ENCODE data around the gene NDST3. TPM values are rescaled to one million over a fixed set of nuclear protein-coding genes. Genes with fewer than 3 reads are reported as not detected.

NDST3 gene
- total and polyA plus RNA-seq, 9 donors: 0.03 to 0.20 (median 0.07) TPM; not detected in 3

DNA sequence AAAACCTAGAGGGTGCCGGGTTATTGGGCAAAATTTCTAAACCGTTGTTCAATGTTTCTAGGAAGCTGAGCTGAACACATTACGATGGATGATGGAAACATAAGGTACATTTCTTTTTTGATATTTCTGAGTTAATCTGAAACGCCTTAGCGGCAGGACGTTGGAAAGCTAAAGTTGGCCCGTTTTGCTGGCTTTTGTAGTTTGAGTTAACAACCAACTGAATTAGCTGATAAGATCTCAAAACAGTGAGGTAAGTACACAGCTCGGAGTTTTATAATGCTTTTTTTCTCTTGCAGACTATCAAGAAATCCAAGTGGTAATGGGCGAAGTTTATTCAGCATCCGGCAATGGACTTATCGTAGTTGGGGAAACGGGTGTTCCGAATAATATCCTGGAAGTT, 245.0 kb downstream of the NDST3 start:
- peaks cover 3% of the 10 kb centered on the region for H3K36me3 ChIP-seq (ENCODE audit: control insufficient read depth, insufficient read depth, low read length)
- H3K9me3 ChIP-seq (replicated peaks; ENCODE audit: control insufficient read depth, low read depth, low read length): no peaks in the 10 kb centered on the region
- DNase-seq: peak; percentile 16
- WGBS (ENCODE audit: insufficient coverage): 0% methylated on average over 2 of the region's 13 CpGs
- peak overlapping the region; percentile 91 for H3K4me3 ChIP-seq (ENCODE audit: low read length)
- peaks cover 6% of the 10 kb centered on the region for H3K4me1 ChIP-seq (ENCODE audit: control insufficient read depth, insufficient read depth, low read length)
- H3K27ac ChIP-seq (ENCODE audit: low read length): peak overlapping the region; percentile 95
- no peaks in the 10 kb centered on the region for H3K27me3 ChIP-seq (ENCODE audit: control insufficient read depth, insufficient read depth, low read length)

DNA sequence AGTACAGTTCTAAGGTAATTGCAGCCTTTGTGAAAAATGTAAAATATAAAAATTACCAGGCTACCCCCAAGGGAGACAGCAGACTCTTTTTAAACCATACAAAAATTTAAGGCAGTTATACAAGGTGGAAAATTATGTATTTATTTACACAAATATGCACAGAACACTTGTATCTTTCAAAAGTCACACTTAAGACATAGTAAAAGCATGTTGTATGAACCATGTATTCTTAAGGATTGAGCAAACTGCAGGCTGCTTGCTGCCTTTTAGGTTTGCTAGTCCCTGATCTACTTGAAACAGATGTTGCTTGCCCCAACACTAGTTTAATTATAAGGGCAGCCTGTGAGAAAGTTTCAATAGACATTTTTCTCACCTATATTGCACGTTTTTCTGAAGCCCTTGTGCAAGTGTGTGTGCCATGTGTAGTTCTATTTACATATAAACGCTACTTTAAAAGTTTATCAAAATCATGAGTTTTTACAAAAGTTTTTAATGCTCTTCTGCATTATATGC, 245.7 kb downstream of the NDST3 start:
- peaks cover 3% of the 10 kb centered on the region for H3K36me3 ChIP-seq (ENCODE audit: control insufficient read depth, insufficient read depth, low read length)
- H3K4me3 ChIP-seq (ENCODE audit: low read length): peak overlapping the region; percentile 91
- peaks cover 6% of the 10 kb centered on the region for H3K4me1 ChIP-seq (ENCODE audit: control insufficient read depth, insufficient read depth, low read length)
- no CpG with 5 or more reads among the region's 2 CpGs for WGBS (ENCODE audit: insufficient coverage)
- peak overlapping the region; percentile 95 for H3K27ac ChIP-seq (ENCODE audit: low read length)
- no peaks in the 10 kb centered on the region for H3K9me3 ChIP-seq (replicated peaks; ENCODE audit: control insufficient read depth, low read depth, low read length)
- H3K27me3 ChIP-seq (ENCODE audit: control insufficient read depth, insufficient read depth, low read length): no peaks in the 10 kb centered on the region
- DNase-seq: no peak

DNA sequence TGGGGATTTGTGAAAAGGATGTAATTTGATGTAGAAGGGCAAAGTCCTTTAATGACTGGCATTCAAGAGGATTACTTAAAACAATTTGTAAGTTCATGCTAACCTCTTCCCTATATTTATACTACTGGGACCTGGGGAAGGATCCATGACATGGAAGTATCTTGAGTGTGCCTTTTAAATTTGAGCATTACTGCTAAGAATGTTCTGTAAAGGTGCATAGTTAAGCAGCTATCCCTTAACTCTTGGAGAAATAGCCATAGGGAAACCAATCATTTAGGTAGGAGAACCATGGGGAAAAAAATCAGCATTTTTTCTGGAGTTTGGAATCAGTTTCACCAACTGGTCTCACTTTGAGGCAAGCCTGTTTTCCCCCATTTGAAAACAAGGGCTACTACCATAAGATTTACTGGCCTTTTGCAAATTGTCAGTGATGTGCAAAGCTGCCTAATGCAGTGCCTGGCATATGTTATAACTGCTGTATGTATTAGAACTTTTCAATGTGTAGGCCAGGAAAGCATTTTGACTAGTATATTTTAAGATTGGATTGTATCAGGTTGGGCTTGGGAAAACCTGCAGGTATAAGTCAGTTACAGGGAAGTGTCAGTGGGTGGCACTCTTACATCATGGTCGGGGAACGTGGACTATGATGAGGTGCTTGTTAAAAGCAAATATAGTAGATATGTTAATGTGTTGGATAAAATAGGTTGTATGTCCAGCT, 246.4 kb downstream of the NDST3 start:
- H3K36me3 ChIP-seq (ENCODE audit: control insufficient read depth, insufficient read depth, low read length): peaks cover 3% of the 10 kb centered on the region
- WGBS (ENCODE audit: insufficient coverage): 6% methylated on average over 2 of the region's 2 CpGs
- H3K27me3 ChIP-seq (ENCODE audit: control insufficient read depth, insufficient read depth, low read length): no peaks in the 10 kb centered on the region
- no peak overlapping the region for H3K27ac ChIP-seq (ENCODE audit: low read length)
- no peaks in the 10 kb centered on the region for H3K9me3 ChIP-seq (replicated peaks; ENCODE audit: control insufficient read depth, low read depth, low read length)
- peaks cover 6% of the 10 kb centered on the region for H3K4me1 ChIP-seq (ENCODE audit: control insufficient read depth, insufficient read depth, low read length)
- H3K4me3 ChIP-seq (ENCODE audit: low read length): no peak overlapping the region
- DNase-seq: peak; percentile 75

DNA sequence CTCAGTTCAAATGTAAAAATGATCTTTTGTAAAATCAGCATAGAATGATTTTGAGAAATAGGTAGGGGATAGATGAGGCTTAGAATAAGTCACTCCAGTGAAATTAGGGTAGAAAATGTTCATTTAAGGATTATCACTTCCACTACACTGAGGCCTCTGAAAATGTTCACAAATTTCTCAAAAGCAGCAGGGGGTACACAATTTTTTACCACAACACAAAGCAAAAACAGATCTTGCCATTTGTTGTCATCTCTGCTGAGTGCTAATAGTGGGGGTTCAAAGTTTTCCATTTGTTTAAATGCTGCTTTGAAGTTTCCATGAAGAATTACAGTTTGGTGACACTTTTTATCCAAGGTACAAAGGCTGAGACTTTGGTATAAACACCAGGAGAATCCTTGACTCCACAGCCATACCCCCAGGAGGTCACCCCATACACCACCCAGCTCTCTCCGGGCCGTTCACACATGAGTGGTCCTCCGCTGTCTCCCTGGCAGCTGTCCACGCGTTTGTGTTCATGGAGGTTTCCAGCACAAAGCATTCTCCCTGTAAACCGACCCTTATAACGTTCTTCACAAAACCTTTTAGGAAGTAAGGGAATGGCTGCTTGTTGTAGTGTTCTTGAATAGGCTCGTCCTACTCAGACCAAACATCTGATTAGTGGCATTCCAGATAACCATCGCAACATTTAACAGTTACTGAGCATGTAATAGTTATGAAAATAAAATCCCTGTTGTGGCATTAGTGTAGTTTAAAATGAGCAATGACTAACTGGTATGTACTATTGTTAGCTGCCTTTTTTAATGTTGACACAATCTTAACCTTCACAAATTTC, 247.5 kb downstream of the NDST3 start:
- Histone ChIP-seq H3K4me1 (ENCODE audit: control insufficient read depth, insufficient read depth, low read length) (peaks cover 6% of the 10 kb centered on the region), H3K36me3 (ENCODE audit: control insufficient read depth, insufficient read depth, low read length) (peaks cover 3% of the 10 kb centered on the region), H3K27me3 (ENCODE audit: control insufficient read depth, insufficient read depth, low read length) (no peaks in the 10 kb centered on the region), H3K4me3 (ENCODE audit: low read length) (no peak overlapping the region), H3K9me3 (replicated peaks; ENCODE audit: control insufficient read depth, low read depth, low read length) (no peaks in the 10 kb centered on the region), H3K27ac (ENCODE audit: low read length) (no peak overlapping the region)
- 20% methylated on average over 1 of the region's 9 CpGs for WGBS (ENCODE audit: insufficient coverage)
- DNase-seq: peak; percentile 40

DNA sequence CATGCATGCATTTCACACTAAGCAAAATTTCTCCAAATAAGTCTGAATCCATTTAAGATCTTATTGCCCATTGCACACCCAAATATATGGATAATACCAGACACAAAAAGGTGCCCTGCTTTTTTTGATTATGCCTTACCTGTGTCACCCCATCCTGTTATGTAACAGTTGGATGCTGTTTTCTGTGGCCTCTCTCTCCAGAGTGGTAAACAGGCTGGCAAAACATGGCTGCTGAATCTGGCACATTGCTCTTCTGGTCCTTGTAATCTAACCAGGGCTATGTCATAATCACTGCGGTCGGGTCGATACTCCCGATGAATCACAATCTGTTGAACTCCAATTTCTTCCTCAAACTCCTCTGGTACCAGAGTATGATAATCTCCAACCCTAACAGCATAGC, 248.4 kb downstream of the NDST3 start:
- no peak for DNase-seq
- Histone ChIP-seq H3K36me3 (ENCODE audit: control insufficient read depth, insufficient read depth, low read length) (peaks cover 3% of the 10 kb centered on the region), H3K27me3 (ENCODE audit: control insufficient read depth, insufficient read depth, low read length) (no peaks in the 10 kb centered on the region), H3K4me1 (ENCODE audit: control insufficient read depth, insufficient read depth, low read length) (peaks cover 6% of the 10 kb centered on the region), H3K27ac (ENCODE audit: low read length) (no peak overlapping the region), H3K9me3 (replicated peaks; ENCODE audit: control insufficient read depth, low read depth, low read length) (no peaks in the 10 kb centered on the region), H3K4me3 (ENCODE audit: low read length) (no peak overlapping the region)
- 81% methylated on average over 4 of the region's 4 CpGs for WGBS (ENCODE audit: insufficient coverage)

DNA sequence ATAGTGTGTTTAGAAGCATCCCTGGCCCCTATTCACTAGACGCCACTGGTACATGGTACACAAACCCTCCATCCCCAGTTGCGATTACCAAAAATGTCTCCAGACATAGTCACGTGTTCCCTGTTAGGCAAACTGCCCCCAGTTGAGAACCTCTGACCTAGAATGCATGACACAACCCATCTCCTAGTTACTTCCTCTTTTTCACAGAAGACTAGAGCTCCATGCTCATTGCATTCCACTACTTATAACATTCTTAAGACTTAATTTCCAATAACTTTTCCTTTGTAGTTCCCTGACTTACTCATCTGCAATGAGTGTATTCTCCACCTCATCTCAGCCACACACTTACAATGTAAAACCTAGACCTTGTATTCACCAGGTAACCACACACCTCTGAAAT, 249.9 kb downstream of the NDST3 start:
- Histone ChIP-seq H3K4me1 (ENCODE audit: control insufficient read depth, insufficient read depth, low read length) (peaks cover 6% of the 10 kb centered on the region), H3K9me3 (replicated peaks; ENCODE audit: control insufficient read depth, low read depth, low read length) (no peaks in the 10 kb centered on the region), H3K36me3 (ENCODE audit: control insufficient read depth, insufficient read depth, low read length) (peaks cover 3% of the 10 kb centered on the region), H3K27me3 (ENCODE audit: control insufficient read depth, insufficient read depth, low read length) (no peaks in the 10 kb centered on the region), H3K4me3 (ENCODE audit: low read length) (no peak overlapping the region), H3K27ac (ENCODE audit: low read length) (no peak overlapping the region)
- WGBS (ENCODE audit: insufficient coverage): 83% methylated on average over 3 of the region's 3 CpGs
- no peak for DNase-seq

DNA sequence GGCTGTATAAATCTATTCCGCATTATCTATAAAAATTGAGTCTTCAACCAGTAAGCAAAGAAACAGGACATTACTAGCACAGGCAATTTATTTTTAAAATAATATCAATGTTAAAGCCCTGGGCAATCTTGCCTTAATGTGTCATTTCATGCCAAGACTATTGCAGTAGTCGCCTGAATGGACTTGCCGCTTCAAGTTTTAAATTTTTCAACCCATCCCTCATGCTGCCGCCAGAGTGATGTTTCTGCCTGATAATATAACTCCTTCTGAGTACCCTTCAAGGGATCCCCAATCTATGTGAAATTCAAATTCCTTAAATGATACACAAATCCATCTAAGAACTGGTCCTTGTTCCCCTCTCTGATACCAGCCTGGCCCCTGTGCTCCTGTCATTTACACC, 251.6 kb downstream of the NDST3 start:
- no peaks in the 10 kb centered on the region for H3K9me3 ChIP-seq (replicated peaks; ENCODE audit: control insufficient read depth, low read depth, low read length)
- H3K4me3 ChIP-seq (ENCODE audit: low read length): no peak overlapping the region
- no peaks in the 10 kb centered on the region for H3K27me3 ChIP-seq (ENCODE audit: control insufficient read depth, insufficient read depth, low read length)
- WGBS (ENCODE audit: insufficient coverage): 100% methylated on average over 3 of the region's 4 CpGs
- H3K36me3 ChIP-seq (ENCODE audit: control insufficient read depth, insufficient read depth, low read length): peaks cover 3% of the 10 kb centered on the region
- H3K4me1 ChIP-seq (ENCODE audit: control insufficient read depth, insufficient read depth, low read length): peaks cover 2% of the 10 kb centered on the region
- no peak overlapping the region for H3K27ac ChIP-seq (ENCODE audit: low read length)
- DNase-seq: no peak

DNA sequence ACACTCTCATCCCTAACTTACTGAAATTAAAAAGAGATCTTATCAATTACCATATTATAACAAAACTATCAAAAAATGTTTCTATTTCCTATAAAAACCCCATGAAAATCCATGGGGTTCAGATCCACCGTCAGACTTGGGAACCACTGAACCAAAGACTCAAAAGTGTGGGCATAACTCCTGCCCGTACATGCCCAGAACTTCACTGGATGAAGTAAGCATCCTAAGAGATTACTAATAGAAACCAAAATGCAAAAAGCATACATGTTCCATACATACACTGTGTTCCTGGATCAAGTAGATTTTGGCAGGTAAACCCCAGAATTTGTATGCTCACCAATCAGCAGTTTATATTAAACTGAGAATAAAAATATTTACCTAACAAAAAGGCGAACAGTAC, 252.4 kb downstream of the NDST3 start:
- H3K27ac ChIP-seq (ENCODE audit: low read length): no peak overlapping the region
- H3K36me3 ChIP-seq (ENCODE audit: control insufficient read depth, insufficient read depth, low read length): peaks cover 3% of the 10 kb centered on the region
- H3K9me3 ChIP-seq (replicated peaks; ENCODE audit: control insufficient read depth, low read depth, low read length): no peaks in the 10 kb centered on the region
- DNase-seq: no peak
- no peak overlapping the region for H3K4me3 ChIP-seq (ENCODE audit: low read length)
- peaks cover 2% of the 10 kb centered on the region for H3K4me1 ChIP-seq (ENCODE audit: control insufficient read depth, insufficient read depth, low read length)
- no peaks in the 10 kb centered on the region for H3K27me3 ChIP-seq (ENCODE audit: control insufficient read depth, insufficient read depth, low read length)
- no CpG with 5 or more reads among the region's 3 CpGs for WGBS (ENCODE audit: insufficient coverage)

DNA sequence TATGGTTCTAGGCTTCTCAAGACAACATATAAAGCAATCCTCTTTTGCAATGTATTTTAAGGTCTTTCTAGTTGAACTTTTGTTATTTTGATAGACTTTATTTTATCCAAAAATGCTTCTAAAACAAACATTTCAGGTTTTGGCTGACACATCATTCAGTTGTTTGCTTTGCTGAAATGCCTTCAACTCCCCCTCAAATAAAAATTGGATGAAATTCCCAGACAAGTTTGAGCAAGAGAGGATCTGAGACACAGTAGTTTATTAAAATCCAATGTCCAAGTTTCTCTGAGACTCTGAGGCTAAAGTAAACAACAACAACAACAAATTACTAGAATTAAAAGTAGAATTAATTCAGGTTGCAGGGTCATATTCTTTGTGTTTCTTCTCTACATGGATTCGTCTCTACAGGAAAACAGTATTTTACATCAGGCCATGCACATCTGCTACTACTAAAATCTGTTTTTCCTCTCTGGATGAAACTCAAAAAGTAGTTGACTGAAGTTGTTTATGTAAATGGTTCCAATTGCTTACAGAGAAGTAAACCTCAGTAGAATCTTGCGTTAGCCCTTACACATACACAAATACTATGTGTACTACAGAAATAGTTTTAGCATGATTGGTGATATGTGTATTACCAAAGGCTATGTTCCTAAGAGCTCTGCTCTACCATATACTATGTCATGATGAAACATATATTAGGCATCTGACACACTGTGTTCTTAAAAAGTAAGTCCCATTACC, 253.6 kb downstream of the NDST3 start:
- Histone ChIP-seq H3K36me3 (ENCODE audit: control insufficient read depth, insufficient read depth, low read length) (no peaks in the 10 kb centered on the region), H3K9me3 (replicated peaks; ENCODE audit: control insufficient read depth, low read depth, low read length) (no peaks in the 10 kb centered on the region), H3K27ac (ENCODE audit: low read length) (no peak overlapping the region), H3K27me3 (ENCODE audit: control insufficient read depth, insufficient read depth, low read length) (no peaks in the 10 kb centered on the region), H3K4me3 (ENCODE audit: low read length) (no peak overlapping the region), H3K4me1 (ENCODE audit: control insufficient read depth, insufficient read depth, low read length) (no peaks in the 10 kb centered on the region)
- no CpG with 5 or more reads among the region's 2 CpGs for WGBS (ENCODE audit: insufficient coverage)
- DNase-seq: peak; percentile 77

DNA sequence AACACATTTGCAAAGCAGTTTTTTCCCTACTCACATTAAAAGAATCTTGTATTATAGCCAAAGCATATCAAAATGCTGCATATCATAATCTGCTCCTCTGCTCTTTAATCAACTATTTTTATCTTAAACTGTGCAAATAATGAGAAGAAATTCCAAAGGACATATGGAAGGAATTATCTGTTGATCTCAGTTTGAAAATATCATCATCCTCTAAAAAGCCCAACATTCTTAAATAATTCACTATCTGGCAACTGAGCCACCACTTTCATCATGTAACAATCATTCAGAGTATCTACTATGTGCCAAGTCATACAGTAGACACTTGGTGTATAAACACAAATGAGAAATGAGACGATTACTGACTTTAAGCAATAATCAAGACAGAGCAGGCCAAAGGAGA, 255.5 kb downstream of the NDST3 start:
- no peaks in the 10 kb centered on the region for H3K9me3 ChIP-seq (replicated peaks; ENCODE audit: control insufficient read depth, low read depth, low read length)
- whole genome bisulfite sequencing (ENCODE audit: insufficient coverage): no CpG with 5 or more reads among the region's 1 CpG
- H3K27me3 ChIP-seq (ENCODE audit: control insufficient read depth, insufficient read depth, low read length): no peaks in the 10 kb centered on the region
- no peaks in the 10 kb centered on the region for H3K4me1 ChIP-seq (ENCODE audit: control insufficient read depth, insufficient read depth, low read length)
- no peak overlapping the region for H3K4me3 ChIP-seq (ENCODE audit: low read length)
- H3K27ac ChIP-seq (ENCODE audit: low read length): no peak overlapping the region
- DNase-seq: peak; percentile 87
- no peaks in the 10 kb centered on the region for H3K36me3 ChIP-seq (ENCODE audit: control insufficient read depth, insufficient read depth, low read length)
